Spleen (tissue), 7 donors: ENCODE data around the gene TEPSIN.

Experiments used
- POLR2A ChIP-seq, 3 donors: fragments of 450-650 bp; IDR thresholded peaks; one replicate each; pipeline ENCODE4 v1.5.1; 2017; ENCODE audit warnings: antibody characterized with exemption in 3 of 3, mild to moderate bottlenecking in 1 of 3
- POLR2AphosphoS5 ChIP-seq, 3 donors: sonication (generic); formaldehyde crosslinking; IDR thresholded peaks; one replicate each; pipeline ENCODE4 v1.5.1; 2017; ENCODE audit warnings: antibody characterized with exemption in 3 of 3
- TF ChIP-seq, protein P1 (sequence below), 11 experiments: fragments of 200-600 bp in 7 of 11; fragments of 450-650 bp in 4 of 11; sonication (generic) in 4 of 11; IDR thresholded peaks in 8 of 11; conservative IDR thresholded peaks in 3 of 11; 1 replicate in 7 of 11; 2 replicates in 4 of 11; pipeline versions ENCODE4 v1.4.0 to v1.8.0; 2016 to 2021; ENCODE audit warnings: antibody characterized with exemption in 11 of 11, inconsistent platforms in 4 of 11, mild to moderate bottlenecking in 1 of 11
- donor health status: DM: no; HTN: no; CAD: no; lungs with moderate emphysema.
- donor health status: DM: no; HTN: no; CAD: no.
- donor health status: DM: no; HTN: no; CAD: no.

DNA sequence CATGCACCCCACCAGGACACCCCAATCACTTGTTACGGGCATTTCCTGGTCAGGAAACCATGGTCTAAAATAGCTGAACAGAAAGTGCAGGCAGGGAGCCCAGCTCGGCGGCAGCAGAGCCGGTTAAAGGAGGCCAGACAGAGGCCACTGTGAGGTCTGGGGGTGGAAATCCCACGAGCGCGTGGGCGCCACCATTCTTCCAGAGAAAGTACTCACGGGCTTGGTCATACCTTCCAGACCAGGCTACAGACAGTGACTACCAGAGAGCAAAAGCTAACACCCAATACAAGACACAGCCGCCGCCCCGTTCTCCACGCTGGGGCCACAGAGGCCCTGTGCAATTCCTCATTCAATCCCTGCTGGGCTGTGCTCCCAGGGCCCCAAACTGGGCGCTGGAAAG lies 28.0 kb downstream of the TEPSIN start:
- no peak for TF ChIP-seq POLR2AphosphoS5 (IDR thresholded peaks at IDR 0.05)
- TF ChIP-seq, protein P1, sequence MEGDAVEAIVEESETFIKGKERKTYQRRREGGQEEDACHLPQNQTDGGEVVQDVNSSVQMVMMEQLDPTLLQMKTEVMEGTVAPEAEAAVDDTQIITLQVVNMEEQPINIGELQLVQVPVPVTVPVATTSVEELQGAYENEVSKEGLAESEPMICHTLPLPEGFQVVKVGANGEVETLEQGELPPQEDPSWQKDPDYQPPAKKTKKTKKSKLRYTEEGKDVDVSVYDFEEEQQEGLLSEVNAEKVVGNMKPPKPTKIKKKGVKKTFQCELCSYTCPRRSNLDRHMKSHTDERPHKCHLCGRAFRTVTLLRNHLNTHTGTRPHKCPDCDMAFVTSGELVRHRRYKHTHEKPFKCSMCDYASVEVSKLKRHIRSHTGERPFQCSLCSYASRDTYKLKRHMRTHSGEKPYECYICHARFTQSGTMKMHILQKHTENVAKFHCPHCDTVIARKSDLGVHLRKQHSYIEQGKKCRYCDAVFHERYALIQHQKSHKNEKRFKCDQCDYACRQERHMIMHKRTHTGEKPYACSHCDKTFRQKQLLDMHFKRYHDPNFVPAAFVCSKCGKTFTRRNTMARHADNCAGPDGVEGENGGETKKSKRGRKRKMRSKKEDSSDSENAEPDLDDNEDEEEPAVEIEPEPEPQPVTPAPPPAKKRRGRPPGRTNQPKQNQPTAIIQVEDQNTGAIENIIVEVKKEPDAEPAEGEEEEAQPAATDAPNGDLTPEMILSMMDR (IDR thresholded peaks at IDR 0.05 in 8 of 11, conservative IDR thresholded peaks at IDR 0.05 in 3 of 11) = no peak
- TF ChIP-seq POLR2A (IDR thresholded peaks at IDR 0.05) = no peak
